ENCODE measurements around the gene ULK4.

DNA sequence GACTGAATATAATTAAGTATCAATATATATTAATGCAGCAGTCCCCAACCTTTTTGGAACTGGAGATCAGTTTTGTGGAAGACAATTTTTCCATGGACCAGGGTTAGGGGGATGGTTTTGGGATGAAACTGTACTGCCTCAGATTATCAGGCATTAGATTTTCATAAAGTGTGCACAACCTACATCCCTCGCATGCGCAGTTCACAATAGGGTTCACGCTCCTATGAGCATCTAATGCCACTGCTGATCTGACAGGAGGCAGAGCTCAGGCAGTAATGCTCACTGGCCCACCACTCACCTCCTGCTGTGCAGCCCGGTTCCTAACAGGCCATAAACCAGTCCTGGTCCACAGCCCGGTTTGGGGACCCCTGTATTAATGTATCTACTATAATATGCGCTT is 95.6 kb downstream of the ULK4 start:
- TF ChIP-seq, protein P1, sequence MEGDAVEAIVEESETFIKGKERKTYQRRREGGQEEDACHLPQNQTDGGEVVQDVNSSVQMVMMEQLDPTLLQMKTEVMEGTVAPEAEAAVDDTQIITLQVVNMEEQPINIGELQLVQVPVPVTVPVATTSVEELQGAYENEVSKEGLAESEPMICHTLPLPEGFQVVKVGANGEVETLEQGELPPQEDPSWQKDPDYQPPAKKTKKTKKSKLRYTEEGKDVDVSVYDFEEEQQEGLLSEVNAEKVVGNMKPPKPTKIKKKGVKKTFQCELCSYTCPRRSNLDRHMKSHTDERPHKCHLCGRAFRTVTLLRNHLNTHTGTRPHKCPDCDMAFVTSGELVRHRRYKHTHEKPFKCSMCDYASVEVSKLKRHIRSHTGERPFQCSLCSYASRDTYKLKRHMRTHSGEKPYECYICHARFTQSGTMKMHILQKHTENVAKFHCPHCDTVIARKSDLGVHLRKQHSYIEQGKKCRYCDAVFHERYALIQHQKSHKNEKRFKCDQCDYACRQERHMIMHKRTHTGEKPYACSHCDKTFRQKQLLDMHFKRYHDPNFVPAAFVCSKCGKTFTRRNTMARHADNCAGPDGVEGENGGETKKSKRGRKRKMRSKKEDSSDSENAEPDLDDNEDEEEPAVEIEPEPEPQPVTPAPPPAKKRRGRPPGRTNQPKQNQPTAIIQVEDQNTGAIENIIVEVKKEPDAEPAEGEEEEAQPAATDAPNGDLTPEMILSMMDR (IDR thresholded peaks at IDR 0.05 in 4 of 5, conservative IDR thresholded peaks at IDR 0.05 in 1 of 5), result no peak
- no peak for TF ChIP-seq POLR2A (IDR thresholded peaks at IDR 0.05)

Data from gastrocnemius medialis (tissue), 4 donors.